ENCODE data around the gene KCNK5.

Gene KCNK5

DNA sequence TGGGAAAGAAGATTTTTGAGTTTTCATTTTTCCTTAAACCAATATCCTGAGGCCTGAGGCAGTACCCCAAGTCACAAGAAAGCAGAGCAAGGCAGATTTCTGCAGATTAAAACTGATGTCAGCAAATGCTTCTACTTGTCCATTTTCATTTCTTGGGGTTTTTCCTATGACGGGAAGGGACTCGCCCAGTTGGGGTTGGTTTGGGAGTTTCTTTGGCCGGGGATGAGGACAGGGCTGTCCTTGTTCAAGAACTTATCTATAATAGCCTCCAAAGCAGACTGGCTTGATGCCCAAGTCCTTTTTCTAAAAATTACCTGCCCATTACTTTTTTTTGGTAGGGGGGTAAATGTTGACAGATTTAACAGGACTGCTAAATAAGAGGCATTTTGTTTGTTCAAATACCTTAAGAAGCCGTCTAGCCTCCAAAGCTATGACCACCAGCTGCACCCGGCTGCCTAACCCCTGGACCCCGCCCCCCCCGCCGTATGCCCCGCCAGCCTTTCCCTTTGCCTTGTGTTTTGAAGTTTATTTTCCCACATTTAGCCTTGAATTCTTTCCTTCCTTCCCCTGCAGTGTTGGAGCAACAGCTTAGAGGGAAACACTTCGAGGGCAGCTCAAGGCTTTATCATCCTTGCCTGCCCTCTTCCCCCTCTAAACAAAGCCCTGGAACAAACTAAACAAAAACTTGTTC is 2.5 kb downstream of the KCNK5 start:
- no peaks in the 10 kb centered on the region for H3K36me3 ChIP-seq (ENCODE audit: control insufficient read depth, insufficient read depth, low read length)
- peaks cover 11% of the 10 kb centered on the region for H3K4me1 ChIP-seq (ENCODE audit: control insufficient read depth, insufficient read depth, low read length)
- WGBS (ENCODE audit: insufficient coverage, insufficient read length) = no CpG with 5 or more reads among the region's 10 CpGs
- no peak for DNase-seq (ENCODE audit: low read depth, low spot score)
- H3K27me3 ChIP-seq (ENCODE audit: control insufficient read depth, insufficient read depth, low read length) = no peaks in the 10 kb centered on the region
- no peak overlapping the region for H3K27ac ChIP-seq (ENCODE audit: low read length)
- H3K4me3 ChIP-seq (ENCODE audit: low read length) = no peak overlapping the region
- no peaks in the 10 kb centered on the region for H3K9me3 ChIP-seq (ENCODE audit: control insufficient read depth, insufficient read depth, low read length)

DNA sequence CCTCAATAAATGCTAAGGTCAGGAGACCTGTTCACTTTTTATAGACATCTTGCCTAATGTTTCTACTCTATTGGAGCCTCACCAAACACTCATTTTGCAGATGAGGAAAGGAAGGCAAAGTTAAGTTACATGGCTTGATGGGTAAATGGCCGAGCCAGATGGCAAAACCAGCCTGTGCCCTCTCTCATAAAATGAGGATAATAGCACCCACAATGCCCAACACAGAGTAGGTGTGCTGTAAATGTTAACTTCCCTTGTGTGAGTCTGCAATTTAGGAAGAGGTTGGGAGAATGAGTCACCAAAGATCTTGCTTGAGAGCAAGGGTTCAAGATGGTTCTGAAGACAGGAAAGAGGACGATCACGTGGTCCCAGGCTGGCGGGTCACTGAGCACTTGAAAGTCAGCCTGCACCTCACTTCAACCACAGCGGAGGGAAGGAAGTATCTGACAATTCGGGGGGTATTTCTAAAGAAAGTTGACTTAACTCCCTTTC is 3.3 kb downstream of the KCNK5 start:
- no peak for DNase-seq (ENCODE audit: low read depth, low spot score)
- no CpG with 5 or more reads among the region's 6 CpGs for WGBS (ENCODE audit: insufficient coverage, insufficient read length)
- Histone ChIP-seq H3K27ac (ENCODE audit: low read length) (no peak overlapping the region), H3K36me3 (ENCODE audit: control insufficient read depth, insufficient read depth, low read length) (0 out of 2 replicates have a peak, but pooled peaks cover 1% of the 10 kb centered on the region), H3K27me3 (ENCODE audit: control insufficient read depth, insufficient read depth, low read length) (no peaks in the 10 kb centered on the region), H3K4me3 (ENCODE audit: low read length) (no peak overlapping the region), H3K4me1 (ENCODE audit: control insufficient read depth, insufficient read depth, low read length) (peaks cover 8% of the 10 kb centered on the region), H3K9me3 (ENCODE audit: control insufficient read depth, insufficient read depth, low read length) (no peaks in the 10 kb centered on the region)

DNA sequence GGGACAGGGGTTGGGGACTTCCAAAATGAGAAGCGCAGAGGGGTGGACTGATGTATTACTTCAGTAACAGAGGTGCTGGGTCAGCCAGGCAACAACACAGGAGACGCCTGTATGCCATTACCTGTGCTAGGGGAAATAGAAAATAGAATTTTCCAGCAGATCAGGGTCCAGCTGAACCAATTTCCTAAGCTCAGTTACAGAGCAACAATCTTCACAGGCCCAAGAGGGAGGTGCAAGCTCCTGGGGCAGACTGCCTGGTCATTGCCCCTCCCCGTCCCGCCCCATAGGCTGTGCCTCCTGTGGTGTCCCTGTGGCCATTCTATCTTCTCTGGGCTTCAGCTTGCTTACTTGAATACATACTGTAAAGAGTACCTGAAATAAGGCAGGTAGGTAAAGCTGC is 3.7 kb downstream of the KCNK5 start:
- H3K36me3 ChIP-seq (ENCODE audit: control insufficient read depth, insufficient read depth, low read length) = 0 out of 2 replicates have a peak, but pooled peaks cover 6% of the 10 kb centered on the region
- H3K9me3 ChIP-seq (ENCODE audit: control insufficient read depth, insufficient read depth, low read length) = no peaks in the 10 kb centered on the region
- peaks cover 10% of the 10 kb centered on the region for H3K4me1 ChIP-seq (ENCODE audit: control insufficient read depth, insufficient read depth, low read length)
- no peak overlapping the region for H3K4me3 ChIP-seq (ENCODE audit: low read length)
- no peak overlapping the region for H3K27ac ChIP-seq (ENCODE audit: low read length)
- whole genome bisulfite sequencing (ENCODE audit: insufficient coverage, insufficient read length) = no CpG with 5 or more reads among the region's 4 CpGs
- no peaks in the 10 kb centered on the region for H3K27me3 ChIP-seq (ENCODE audit: control insufficient read depth, insufficient read depth, low read length)
- DNase-seq (ENCODE audit: low read depth, low spot score) = no peak

DNA sequence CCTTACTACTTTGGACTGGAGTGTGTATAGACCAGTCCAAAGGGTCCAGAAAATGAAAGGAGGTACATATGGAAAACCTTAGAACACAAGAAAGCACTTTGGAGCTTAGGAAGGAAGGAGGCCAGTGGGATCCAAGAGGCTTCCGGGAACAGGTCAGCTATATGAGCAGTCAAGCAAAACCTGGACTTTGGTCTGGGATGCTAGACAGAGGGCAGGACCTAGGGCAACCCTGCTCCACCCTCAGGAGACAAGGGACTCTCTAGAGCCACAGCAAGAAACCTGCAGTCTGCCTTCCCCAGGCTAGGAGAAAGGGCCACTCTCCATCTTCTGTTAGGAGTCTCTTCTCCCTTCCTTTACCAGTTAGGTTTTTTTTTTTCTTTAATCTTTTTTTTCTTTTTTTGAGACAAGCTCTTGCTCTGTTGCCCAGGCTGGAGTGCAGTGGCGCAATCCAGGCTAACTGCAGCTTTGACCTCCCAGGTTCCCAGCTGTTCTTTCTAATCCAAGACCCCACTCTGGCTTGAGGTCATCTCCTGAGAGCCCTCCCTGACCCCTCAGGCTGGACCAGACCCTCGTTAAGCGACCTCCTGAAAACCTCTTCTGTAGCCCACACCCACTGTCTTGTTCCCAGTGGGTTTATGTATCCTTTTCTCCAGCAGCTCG is 4.6 kb downstream of the KCNK5 start:
- Histone ChIP-seq H3K36me3 (ENCODE audit: control insufficient read depth, insufficient read depth, low read length) (0 out of 2 replicates have a peak, but pooled peaks cover 6% of the 10 kb centered on the region), H3K27ac (ENCODE audit: low read length) (no peak overlapping the region), H3K4me3 (ENCODE audit: low read length) (no peak overlapping the region), H3K4me1 (ENCODE audit: control insufficient read depth, insufficient read depth, low read length) (peaks cover 9% of the 10 kb centered on the region), H3K9me3 (ENCODE audit: control insufficient read depth, insufficient read depth, low read length) (no peaks in the 10 kb centered on the region), H3K27me3 (ENCODE audit: control insufficient read depth, insufficient read depth, low read length) (no peaks in the 10 kb centered on the region)
- no CpG with 5 or more reads among the region's 5 CpGs for WGBS (ENCODE audit: insufficient coverage, insufficient read length)
- DNase-seq (ENCODE audit: low read depth, low spot score) = no peak

DNA sequence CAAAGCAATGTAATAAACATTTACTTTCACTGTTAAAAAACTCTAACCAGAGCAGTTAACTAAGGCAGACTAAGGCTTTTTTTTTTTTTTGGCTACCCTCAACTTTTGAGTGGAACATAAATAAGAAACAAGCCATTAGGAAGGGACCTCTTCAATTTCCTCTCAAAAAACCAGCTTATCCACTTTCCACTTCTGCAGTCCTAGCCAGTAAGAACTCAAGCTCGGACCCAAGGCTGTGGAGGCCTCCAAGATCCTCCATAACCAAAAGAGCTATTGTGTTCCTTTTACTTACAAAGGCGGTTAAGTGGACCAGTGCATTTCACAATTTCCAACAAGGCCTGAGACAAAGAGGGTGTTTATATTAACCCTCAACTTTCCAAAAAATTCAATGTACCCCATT is 5.3 kb downstream of the KCNK5 start:
- WGBS (ENCODE audit: insufficient coverage, insufficient read length) = no CpG with 5 or more reads among the region's 2 CpGs
- no peaks in the 10 kb centered on the region for H3K9me3 ChIP-seq (ENCODE audit: control insufficient read depth, insufficient read depth, low read length)
- peaks cover 9% of the 10 kb centered on the region for H3K4me1 ChIP-seq (ENCODE audit: control insufficient read depth, insufficient read depth, low read length)
- H3K36me3 ChIP-seq (ENCODE audit: control insufficient read depth, insufficient read depth, low read length) = 0 out of 2 replicates have a peak, but pooled peaks cover 6% of the 10 kb centered on the region
- DNase-seq (ENCODE audit: low read depth, low spot score) = no peak
- H3K27me3 ChIP-seq (ENCODE audit: control insufficient read depth, insufficient read depth, low read length) = no peaks in the 10 kb centered on the region
- H3K4me3 ChIP-seq (ENCODE audit: low read length) = no peak overlapping the region
- no peak overlapping the region for H3K27ac ChIP-seq (ENCODE audit: low read length)

DNA sequence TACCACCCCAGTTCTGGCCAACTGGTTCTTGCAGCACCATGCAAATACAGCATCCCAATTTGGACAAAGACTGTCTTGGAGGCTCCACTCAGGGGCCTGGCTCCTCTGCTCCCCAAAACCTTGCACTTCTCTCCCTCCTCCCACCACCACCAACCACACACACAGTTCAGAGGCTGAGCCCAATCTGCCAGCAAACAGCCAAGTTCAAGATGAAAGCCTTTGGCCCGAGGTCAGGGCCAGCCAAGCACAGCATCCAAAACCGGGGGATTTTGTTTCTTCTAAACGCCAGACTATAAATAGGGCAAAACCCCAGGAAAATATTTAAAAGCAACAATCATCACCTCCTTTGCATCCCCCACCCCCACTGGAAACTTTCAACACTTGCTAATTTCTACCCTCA is 5.7 kb downstream of the KCNK5 start:
- no peak overlapping the region for H3K27ac ChIP-seq (ENCODE audit: low read length)
- no CpG with 5 or more reads among the region's 3 CpGs for WGBS (ENCODE audit: insufficient coverage, insufficient read length)
- H3K27me3 ChIP-seq (ENCODE audit: control insufficient read depth, insufficient read depth, low read length) = no peaks in the 10 kb centered on the region
- no peak for DNase-seq (ENCODE audit: low read depth, low spot score)
- no peak overlapping the region for H3K4me3 ChIP-seq (ENCODE audit: low read length)
- H3K9me3 ChIP-seq (ENCODE audit: control insufficient read depth, insufficient read depth, low read length) = no peaks in the 10 kb centered on the region
- 0 out of 2 replicates have a peak, but pooled peaks cover 6% of the 10 kb centered on the region for H3K36me3 ChIP-seq (ENCODE audit: control insufficient read depth, insufficient read depth, low read length)
- H3K4me1 ChIP-seq (ENCODE audit: control insufficient read depth, insufficient read depth, low read length) = peaks cover 9% of the 10 kb centered on the region

DNA sequence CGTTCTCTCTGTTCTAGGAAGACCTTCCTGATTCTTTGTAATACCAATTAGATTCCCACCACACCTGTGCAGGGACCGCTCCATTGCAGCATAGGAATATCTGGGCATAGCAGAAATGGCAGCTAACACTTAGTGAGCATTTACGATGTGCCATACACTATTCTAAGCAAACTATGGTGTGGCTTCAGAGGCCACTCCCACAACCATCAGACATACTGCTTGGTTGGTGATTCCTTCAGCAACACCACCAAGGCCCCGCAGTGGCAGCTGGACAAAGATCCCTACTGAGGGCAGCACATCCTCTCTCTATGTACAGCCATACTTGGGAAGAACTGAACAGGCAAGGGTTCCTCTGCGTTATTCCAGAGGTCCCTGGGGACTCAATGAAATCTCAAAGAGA is 6.2 kb downstream of the KCNK5 start:
- H3K9me3 ChIP-seq (ENCODE audit: control insufficient read depth, insufficient read depth, low read length) = no peaks in the 10 kb centered on the region
- no CpG with 5 or more reads among the region's 5 CpGs for WGBS (ENCODE audit: insufficient coverage, insufficient read length)
- H3K4me1 ChIP-seq (ENCODE audit: control insufficient read depth, insufficient read depth, low read length) = peaks cover 9% of the 10 kb centered on the region
- H3K4me3 ChIP-seq (ENCODE audit: low read length) = no peak overlapping the region
- H3K27me3 ChIP-seq (ENCODE audit: control insufficient read depth, insufficient read depth, low read length) = no peaks in the 10 kb centered on the region
- no peak for DNase-seq (ENCODE audit: low read depth, low spot score)
- H3K36me3 ChIP-seq (ENCODE audit: control insufficient read depth, insufficient read depth, low read length) = 0 out of 2 replicates have a peak, but pooled peaks cover 6% of the 10 kb centered on the region
- no peak overlapping the region for H3K27ac ChIP-seq (ENCODE audit: low read length)

DNA sequence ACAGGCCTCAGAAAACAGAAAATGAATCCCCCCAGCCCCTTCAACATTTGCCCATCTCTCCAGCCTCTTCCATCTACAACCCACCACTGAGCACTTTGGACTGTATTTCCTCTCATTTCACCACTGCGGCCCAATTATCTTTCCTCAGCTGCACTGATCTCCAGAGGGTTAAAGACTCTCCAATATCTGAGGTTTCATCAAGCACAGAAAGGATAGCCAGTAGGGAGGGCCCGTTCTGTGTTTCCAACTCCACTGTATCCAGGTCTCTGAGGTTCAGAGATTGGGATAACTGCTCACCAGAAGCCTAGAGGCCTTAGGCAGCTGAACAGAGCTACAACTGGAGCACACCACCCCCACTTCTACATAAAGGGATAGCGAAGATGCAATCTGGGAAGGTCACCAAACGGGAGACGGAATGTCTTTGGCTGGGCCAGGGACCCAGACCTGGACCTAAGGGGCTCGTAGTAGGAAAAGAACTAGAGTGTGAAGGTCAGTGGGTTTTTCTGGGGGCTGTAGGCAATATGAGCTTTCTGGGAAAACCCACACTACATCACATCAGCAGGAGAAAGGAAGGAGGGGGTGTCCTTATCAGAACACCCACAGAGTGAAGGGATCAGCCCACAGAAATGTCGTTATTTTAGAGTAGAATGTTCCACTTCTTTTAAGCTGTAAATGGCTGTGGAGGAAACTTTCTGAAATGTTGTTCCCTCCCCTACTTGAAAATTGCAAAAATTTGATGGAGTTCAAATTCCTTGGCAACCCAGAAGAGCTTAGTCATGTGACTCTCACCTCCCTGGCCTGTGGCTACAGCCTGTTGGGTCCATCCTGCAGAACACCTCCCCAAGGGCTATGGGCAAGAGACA is 7.3 kb downstream of the KCNK5 start:
- Histone ChIP-seq H3K27me3 (ENCODE audit: control insufficient read depth, insufficient read depth, low read length) (no peaks in the 10 kb centered on the region), H3K4me3 (ENCODE audit: low read length) (no peak overlapping the region), H3K4me1 (ENCODE audit: control insufficient read depth, insufficient read depth, low read length) (peaks cover 11% of the 10 kb centered on the region), H3K9me3 (ENCODE audit: control insufficient read depth, insufficient read depth, low read length) (no peaks in the 10 kb centered on the region), H3K27ac (ENCODE audit: low read length) (no peak overlapping the region), H3K36me3 (ENCODE audit: control insufficient read depth, insufficient read depth, low read length) (0 out of 2 replicates have a peak, but pooled peaks cover 6% of the 10 kb centered on the region)
- WGBS (ENCODE audit: insufficient coverage, insufficient read length) = no CpG with 5 or more reads among the region's 7 CpGs
- no peak for DNase-seq (ENCODE audit: low read depth, low spot score)

DNA sequence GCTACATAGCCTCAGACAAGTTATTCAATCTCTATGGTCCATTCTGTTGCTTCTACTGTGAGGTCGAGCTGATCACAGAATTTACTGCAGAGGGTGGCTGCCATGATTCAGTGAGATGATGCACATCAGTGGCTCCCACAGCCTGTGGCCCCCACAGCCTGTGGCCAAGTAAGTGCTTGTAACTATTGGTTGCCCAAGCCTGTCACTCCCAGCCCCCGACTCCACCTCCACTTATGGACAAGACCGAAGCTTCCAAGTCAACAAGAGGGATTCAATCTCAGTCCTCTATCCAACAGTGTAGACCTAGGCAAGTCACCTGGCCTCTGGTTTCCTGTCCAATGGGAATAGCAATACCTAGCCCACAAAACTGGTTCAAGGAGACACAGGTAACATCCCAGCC is 8.2 kb downstream of the KCNK5 start:
- Histone ChIP-seq H3K27me3 (ENCODE audit: control insufficient read depth, insufficient read depth, low read length) (no peaks in the 10 kb centered on the region), H3K4me3 (ENCODE audit: low read length) (no peak overlapping the region), H3K36me3 (ENCODE audit: control insufficient read depth, insufficient read depth, low read length) (0 out of 2 replicates have a peak, but pooled peaks cover 6% of the 10 kb centered on the region), H3K4me1 (ENCODE audit: control insufficient read depth, insufficient read depth, low read length) (peaks cover 12% of the 10 kb centered on the region), H3K9me3 (ENCODE audit: control insufficient read depth, insufficient read depth, low read length) (no peaks in the 10 kb centered on the region), H3K27ac (ENCODE audit: low read length) (no peak overlapping the region)
- no CpG with 5 or more reads among the region's 3 CpGs for WGBS (ENCODE audit: insufficient coverage, insufficient read length)
- DNase-seq (ENCODE audit: low read depth, low spot score) = no peak

DNA sequence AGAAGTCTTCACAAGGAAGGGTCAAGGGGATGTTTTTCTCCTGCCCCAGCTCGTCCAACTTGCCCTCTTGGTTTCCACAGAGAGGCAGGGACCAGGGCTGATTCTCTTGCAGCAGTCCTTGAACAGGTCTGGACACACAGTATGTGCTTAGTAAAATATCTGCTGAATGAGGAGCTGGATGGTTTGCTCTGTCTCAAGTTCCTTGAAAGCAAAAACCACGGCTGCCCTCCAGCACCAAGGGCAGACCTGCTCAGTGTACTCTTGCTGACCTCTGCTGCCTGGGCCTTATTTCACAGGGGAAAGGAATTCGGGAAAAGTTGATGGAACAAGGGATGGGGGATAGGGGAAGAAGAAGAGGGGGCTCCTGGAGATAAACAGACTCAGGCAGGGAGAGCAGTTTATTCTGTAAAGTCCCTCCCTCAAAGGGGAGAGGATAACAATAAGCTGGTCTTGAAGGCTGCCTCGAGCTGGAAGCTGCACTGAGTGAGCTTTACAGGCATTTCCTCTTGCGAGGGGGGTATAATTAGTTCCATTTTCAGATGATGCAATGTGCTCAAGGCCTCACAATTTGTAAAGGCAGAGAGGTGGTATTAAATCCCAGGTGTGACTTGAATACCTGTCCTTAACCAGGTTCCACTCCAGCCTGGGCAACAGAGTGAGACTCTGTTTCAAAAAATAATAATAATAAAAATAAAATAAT is 10.3 kb downstream of the KCNK5 start:
- Histone ChIP-seq H3K36me3 (ENCODE audit: control insufficient read depth, insufficient read depth, low read length) (peaks cover 12% of the 10 kb centered on the region; the same call in 1 of the 2 replicates), H3K4me1 (ENCODE audit: control insufficient read depth, insufficient read depth, low read length) (peaks cover 7% of the 10 kb centered on the region), H3K27me3 (ENCODE audit: control insufficient read depth, insufficient read depth, low read length) (no peaks in the 10 kb centered on the region), H3K27ac (ENCODE audit: low read length) (no peak overlapping the region), H3K9me3 (ENCODE audit: control insufficient read depth, insufficient read depth, low read length) (no peaks in the 10 kb centered on the region), H3K4me3 (ENCODE audit: low read length) (no peak overlapping the region)
- no CpG with 5 or more reads among the region's 5 CpGs for WGBS (ENCODE audit: insufficient coverage, insufficient read length)
- no peak for DNase-seq (ENCODE audit: low read depth, low spot score)

Measured in iPS DF 6.9 (cell line).